CD4-positive, alpha-beta memory T cell (primary cell): ENCODE data around the gene TAS1R3. TPM values are rescaled to one million over a fixed set of nuclear protein-coding genes. Genes with fewer than 3 reads are reported as not detected.

Experiments
- CTCF ChIA-PET: fragments of 350-600 bp; sonication (Branson Sonifier 250); formaldehyde crosslinking; loops from one replicate; lab custom pipeline; 2021; ENCODE audit warnings: inconsistent platforms; ENCODE audit not compliant: partially characterized antibody; lab: Charles Lee
- POLR2A ChIA-PET: fragments of 350-600 bp; sonication (Branson Sonifier 250); formaldehyde crosslinking; loops from one replicate; lab custom pipeline; 2021; ENCODE audit not compliant: partially characterized antibody; lab: Charles Lee
- DNase-seq, 5 donors: peaks; one replicate each; pipeline versions ENCODE4 v3.0.0 to v3.0.0-alpha.2; 2020 to 2022; ENCODE audit warnings: mixed read lengths in 1 of 5
- H3K27ac ChIP-seq: one replicate; pipeline ENCODE4 v1.7.0; 2013; ENCODE audit warnings: low read depth, low read length
- H3K27me3 ChIP-seq: 2 replicates; pipeline ENCODE4 v1.7.0; 2013; ENCODE audit warnings: mild to moderate bottlenecking, low read length, moderate library complexity; ENCODE audit not compliant: insufficient read depth
- H3K36me3 ChIP-seq: 2 replicates; pipeline ENCODE4 v1.7.0; 2013; ENCODE audit warnings: mild to moderate bottlenecking, low read length, moderate library complexity; ENCODE audit not compliant: insufficient read depth
- H3K4me1 ChIP-seq: 2 replicates; pipeline ENCODE4 v1.7.0; 2013; ENCODE audit warnings: mild to moderate bottlenecking, low read length, moderate library complexity; ENCODE audit not compliant: insufficient read depth
- H3K4me3 ChIP-seq, 2 donors: one replicate each; pipeline ENCODE4 v1.7.0; 2013; ENCODE audit warnings: low read length in 2 of 2, mild to moderate bottlenecking in 1 of 2
- H3K9me3 ChIP-seq, 2 donors: one replicate each; pipeline ENCODE4 v1.7.0; 2013; ENCODE audit warnings: low read length in 2 of 2, control low read depth in 1 of 2; ENCODE audit not compliant: control insufficient read depth in 1 of 2
- H3K27ac Mint-ChIP-seq, 7 donors: one replicate each; pipeline ENCODE4 v1.8.0; 2020 to 2021; ENCODE audit warnings: mixed read lengths in 7 of 7, mild to moderate bottlenecking in 6 of 7, inconsistent platforms in 3 of 7, moderate library complexity in 3 of 7
- H3K27me3 Mint-ChIP-seq, 2 donors: one replicate each; pipeline ENCODE4 v1.8.0; 2020 to 2021; ENCODE audit warnings: mixed read lengths in 2 of 2
- H3K36me3 Mint-ChIP-seq, 2 donors: one replicate each; pipeline ENCODE4 v1.8.0; 2020 to 2021; ENCODE audit warnings: mixed read lengths in 2 of 2, inconsistent platforms in 1 of 2, mild to moderate bottlenecking in 1 of 2
- H3K4me1 Mint-ChIP-seq, 4 donors: one replicate each; pipeline ENCODE4 v1.8.0; 2020 to 2021; ENCODE audit warnings: mixed read lengths in 4 of 4, mild to moderate bottlenecking in 1 of 4
- H3K4me3 Mint-ChIP-seq, 8 donors: one replicate each; pipeline ENCODE4 v1.8.0; 2020 to 2021; ENCODE audit warnings: mixed read lengths in 8 of 8, mild to moderate bottlenecking in 7 of 8, moderate library complexity in 6 of 8, inconsistent platforms in 3 of 8
- H3K9me3 Mint-ChIP-seq, 8 donors: one replicate each; pipeline ENCODE4 v1.8.0; 2020 to 2021; ENCODE audit warnings: mixed read lengths in 8 of 8, mild to moderate bottlenecking in 5 of 8, inconsistent platforms in 3 of 8, moderate library complexity in 1 of 8
- intact Hi-C: fragments of 100-400 bp; cut with micrococcal nuclease; formaldehyde crosslinking; loops from one replicate; pipeline ENCODE4 v1.15.1; 2023
- polyA plus RNA-seq, 2 donors: library from polyadenylated mRNA; unstranded; fragments of 300-500 nt; fragmentation: Illumina TruSeq; gene quantifications; one replicate each; pipeline ENCODE4 v1.2.3, GENCODE V29; 2021
- total RNA-seq, 2 experiments: library from RNA; stranded (reverse); gene quantifications; one replicate each; pipeline ENCODE4 v1.2.3, GENCODE V29; 2021

TAS1R3 gene
- total and polyA plus RNA-seq, 4 experiments from 2014 or later: 0.47 to 1.5 (median 1.5) TPM; not detected in 1

DNA sequence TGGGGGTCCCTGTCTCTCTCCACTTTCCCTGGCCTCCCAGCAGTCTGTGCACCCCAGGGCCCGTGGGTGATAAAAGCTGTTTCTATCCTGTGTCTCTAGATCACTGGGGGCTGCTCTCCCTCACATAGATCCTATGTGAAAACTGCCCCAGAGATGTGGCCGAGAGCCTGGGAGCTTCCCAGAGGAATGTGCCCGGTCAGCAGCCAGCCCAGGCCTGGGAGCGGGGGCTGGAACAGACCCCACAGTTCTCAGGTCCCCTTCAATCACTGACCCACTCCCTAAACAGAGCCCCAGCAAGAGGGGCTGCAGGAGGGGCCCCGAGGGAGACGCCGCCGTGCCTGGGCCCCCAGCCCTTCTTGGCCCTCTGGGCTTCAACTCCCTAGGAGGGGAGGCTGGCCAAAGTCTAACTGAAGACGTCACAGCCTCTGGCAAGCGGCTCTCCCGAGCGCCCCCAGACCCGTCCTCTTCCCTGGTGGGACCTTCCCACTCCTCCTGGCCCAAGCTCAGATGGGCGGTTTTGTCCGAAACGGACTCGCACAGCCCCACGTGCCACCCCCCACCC, 26.9 kb downstream of the TAS1R3 start:
- no peaks in the 10 kb centered on the region for H3K36me3 ChIP-seq
- no peaks in the 10 kb centered on the region for H3K9me3 ChIP-seq
- CTCF ChIA-PET: no interaction called here
- Mint-ChIP-seq H3K27ac (peak overlapping the region in 1 of 7 donors; percentile 17), H3K9me3 (peaks cover 0 to 2% (median 0%) of the 10 kb centered on the region in 8 donors), H3K27me3 (peaks cover 3 to 8% of the 10 kb centered on the region in 2 donors), H3K4me3 (peak overlapping the region in 1 of 8 donors; percentile 21), H3K4me1 (peaks cover 6 to 15% (median 8%) of the 10 kb centered on the region in 4 donors), H3K36me3 (no peaks in the 10 kb centered on the region)
- intact Hi-C loops: no loop called here
- H3K4me1 ChIP-seq: peaks cover 26% of the 10 kb centered on the region
- POLR2A ChIA-PET: no interaction called here
- DNase-seq: no peak
- H3K4me3 ChIP-seq: no peak overlapping the region
- H3K27ac ChIP-seq: no peak overlapping the region
- no peaks in the 10 kb centered on the region for H3K27me3 ChIP-seq

DNA sequence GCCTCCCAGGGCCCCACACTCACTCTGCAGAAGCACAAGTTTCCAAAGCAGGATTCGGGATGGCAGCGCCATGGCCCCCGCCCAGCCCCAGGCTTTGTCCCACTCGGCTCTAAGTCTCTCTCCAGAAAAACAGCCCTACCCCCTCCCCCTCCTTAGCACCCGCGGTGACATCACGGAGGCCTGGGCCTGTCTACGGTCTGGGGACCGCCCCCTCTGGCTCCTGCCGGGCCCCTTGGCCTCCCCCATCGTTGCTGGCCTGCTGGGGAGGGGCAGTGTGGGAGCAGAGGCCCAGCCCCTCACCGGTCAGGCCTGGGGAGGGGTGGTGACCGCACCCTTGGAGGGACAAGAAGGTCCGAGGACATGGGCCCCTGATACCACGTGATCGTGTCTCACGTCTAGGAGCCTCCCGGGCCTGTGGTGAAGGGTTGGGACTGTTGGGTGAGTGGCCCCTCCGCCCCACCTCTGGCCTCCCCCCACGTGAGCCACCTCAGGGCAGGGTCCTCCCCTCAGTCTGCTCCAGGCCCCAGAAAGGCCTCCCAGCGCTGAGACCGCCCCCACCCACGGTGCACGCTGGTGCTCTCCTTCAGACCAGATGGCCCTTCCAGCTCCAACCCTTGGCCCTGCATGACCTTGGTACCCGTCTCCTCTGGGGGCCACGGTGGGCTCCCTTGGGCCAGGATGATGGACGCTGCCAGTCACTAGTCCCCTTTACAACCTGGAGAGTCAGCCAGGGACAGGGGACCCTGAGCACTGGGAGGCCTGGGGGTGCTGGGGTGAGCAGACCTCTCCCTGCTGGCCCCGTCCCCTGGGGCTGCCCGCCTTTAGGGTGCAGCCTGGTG, 27.6 kb downstream of the TAS1R3 start, which contains the start of gene MXRA8:
Gene MXRA8, minus strand, starts transcription at position 123 of the 839 bp plus-strand sequence. Its CDS starts 51 bp downstream, at position 72.
- Mint-ChIP-seq H3K27me3 (peaks cover 3 to 8% of the 10 kb centered on the region in 2 donors), H3K9me3 (no peaks in the 10 kb centered on the region), H3K36me3 (no peaks in the 10 kb centered on the region), H3K4me1 (peaks cover 6 to 14% (median 8%) of the 10 kb centered on the region in 4 donors), H3K4me3 (peak within 1 kb of the TSS in 5 of 8 donors; percentile 16 to 61 (median 38)), H3K27ac (peak within 1 kb of the TSS in 5 of 7 donors; percentile 11 to 70 (median 29))
- DNase-seq: no peak
- Histone ChIP-seq H3K27ac (no peak within 1 kb of the TSS), H3K36me3 (no peaks in the 10 kb centered on the region), H3K4me1 (peaks cover 23% of the 10 kb centered on the region), H3K27me3 (no peaks in the 10 kb centered on the region), H3K4me3 (no peak within 1 kb of the TSS), H3K9me3 (no peaks in the 10 kb centered on the region)
- ChIA-PET CTCF (no interaction called here), POLR2A (interaction anchor here (0.6 kb wide), 1 partner anchor 13 kb away, joined by 3 read pairs; no protein-coding TSS in a partner anchor)
- intact Hi-C loops: no loop called here

DNA sequence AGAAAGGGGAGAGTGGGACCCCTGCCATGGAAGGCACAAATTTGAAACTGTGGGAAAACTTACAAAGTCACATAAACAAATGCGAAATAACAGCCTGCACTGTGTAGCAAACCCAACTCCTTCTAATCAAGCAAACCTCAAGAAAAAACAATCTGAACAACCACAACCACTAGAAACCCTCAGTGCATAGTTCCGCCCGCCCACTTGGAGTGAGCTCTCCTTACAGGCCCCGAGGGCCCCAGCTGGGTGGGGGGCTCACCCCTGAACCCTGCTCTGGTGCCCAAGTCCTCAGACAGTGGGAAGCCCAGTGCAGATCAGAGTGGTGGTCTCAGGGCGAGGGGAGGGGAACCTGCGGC, 28.2 kb downstream of the TAS1R3 start:
- Mint-ChIP-seq H3K36me3 (no peaks in the 10 kb centered on the region), H3K4me3 (peak overlapping the region in 4 of 8 donors; percentile 16 to 61 (median 41)), H3K9me3 (no peaks in the 10 kb centered on the region), H3K27me3 (peaks cover 3 to 6% of the 10 kb centered on the region in 2 donors), H3K4me1 (peaks cover 6 to 10% (median 7%) of the 10 kb centered on the region in 4 donors), H3K27ac (peak overlapping the region in 3 of 7 donors; percentile 11 to 70 (median 42))
- CTCF ChIA-PET: no interaction called here
- Histone ChIP-seq H3K27ac (no peak overlapping the region), H3K4me1 (peaks cover 17% of the 10 kb centered on the region), H3K36me3 (no peaks in the 10 kb centered on the region), H3K27me3 (no peaks in the 10 kb centered on the region), H3K4me3 (no peak overlapping the region), H3K9me3 (no peaks in the 10 kb centered on the region)
- POLR2A ChIA-PET: interaction anchor here (0.6 kb wide), 1 partner anchor 13 kb away, joined by 3 read pairs; no protein-coding TSS in a partner anchor
- DNase-seq: no peak
- intact Hi-C loops: no loop called here

- no peaks in the 10 kb centered on the region for H3K9me3 Mint-ChIP-seq
- POLR2A ChIA-PET: no interaction called here
- Histone ChIP-seq H3K27me3 (no peaks in the 10 kb centered on the region), H3K4me3 (no peak overlapping the region), H3K9me3 (no peaks in the 10 kb centered on the region), H3K27ac (no peak overlapping the region), H3K4me1 (peaks cover 13% of the 10 kb centered on the region), H3K36me3 (no peaks in the 10 kb centered on the region)
- peak overlapping the region in 1 of 8 donors; percentile 61 for H3K4me3 Mint-ChIP-seq
- H3K27ac Mint-ChIP-seq: no peak overlapping the region
- CTCF ChIA-PET: no interaction called here
- peaks cover 2 to 6% of the 10 kb centered on the region in 2 donors for H3K27me3 Mint-ChIP-seq
- peaks cover 6 to 10% (median 7%) of the 10 kb centered on the region in 4 donors for H3K4me1 Mint-ChIP-seq
- intact Hi-C loops: no loop called here
- no peak for DNase-seq
- no peaks in the 10 kb centered on the region for H3K36me3 Mint-ChIP-seq
These were observed 28.8 kb downstream of the TAS1R3 start for GRCh38 chr1:1359664-1360468.

GRCh38 chr1:1360506-1361169, 29.6 kb downstream of the TAS1R3 start:
- no peak overlapping the region for H3K4me3 ChIP-seq
- intact Hi-C loops: no loop called here
- H3K9me3 ChIP-seq: no peaks in the 10 kb centered on the region
- no peak for DNase-seq
- H3K27me3 ChIP-seq: no peaks in the 10 kb centered on the region
- no peak overlapping the region for H3K27ac ChIP-seq
- Mint-ChIP-seq H3K4me1 (peaks cover 6 to 10% (median 7%) of the 10 kb centered on the region in 4 donors), H3K27me3 (peaks cover 2 to 6% of the 10 kb centered on the region in 2 donors), H3K4me3 (peak overlapping the region in 1 of 8 donors; percentile 42), H3K36me3 (no peaks in the 10 kb centered on the region), H3K27ac (peak overlapping the region in 1 of 7 donors; percentile 3), H3K9me3 (no peaks in the 10 kb centered on the region)
- peaks cover 13% of the 10 kb centered on the region for H3K4me1 ChIP-seq
- ChIA-PET POLR2A (no interaction called here), CTCF (no interaction called here)
- H3K36me3 ChIP-seq: no peaks in the 10 kb centered on the region

GRCh38 chr1:1361233-1361981, 30.3 kb downstream of the TAS1R3 start:
- DNase-seq: no peak
- Mint-ChIP-seq H3K4me3 (no peak overlapping the region), H3K27me3 (peaks cover 2 to 6% of the 10 kb centered on the region in 2 donors), H3K36me3 (no peaks in the 10 kb centered on the region), H3K9me3 (no peaks in the 10 kb centered on the region), H3K4me1 (peaks cover 6 to 10% (median 7%) of the 10 kb centered on the region in 4 donors), H3K27ac (no peak overlapping the region)
- Histone ChIP-seq H3K4me1 (peaks cover 13% of the 10 kb centered on the region), H3K27ac (no peak overlapping the region), H3K9me3 (no peaks in the 10 kb centered on the region), H3K4me3 (no peak overlapping the region), H3K36me3 (no peaks in the 10 kb centered on the region), H3K27me3 (no peaks in the 10 kb centered on the region)
- ChIA-PET POLR2A (no interaction called here), CTCF (no interaction called here)
- intact Hi-C loops: no loop called here
